ENCODE results near the gene FRYL.

GRCh38 chr4:48779095-48779997 is 733 bp downstream of the FRYL start:
- TF ChIP-seq ZNF18 (CRISPR knock-in tag; IDR thresholded peaks at IDR 0.05; ENCODE audit: insufficient replicate concordance) (no peak), TAF1 (CRISPR knock-in tag; IDR thresholded peaks at IDR 0.05) (no peak; the same call in 1 of the 2 replicates), MXI1 (IDR thresholded peaks at IDR 0.05; ENCODE audit: borderline replicate concordance, low read depth, low read length) (no peak)
- TF ChIP-seq, protein P1, sequence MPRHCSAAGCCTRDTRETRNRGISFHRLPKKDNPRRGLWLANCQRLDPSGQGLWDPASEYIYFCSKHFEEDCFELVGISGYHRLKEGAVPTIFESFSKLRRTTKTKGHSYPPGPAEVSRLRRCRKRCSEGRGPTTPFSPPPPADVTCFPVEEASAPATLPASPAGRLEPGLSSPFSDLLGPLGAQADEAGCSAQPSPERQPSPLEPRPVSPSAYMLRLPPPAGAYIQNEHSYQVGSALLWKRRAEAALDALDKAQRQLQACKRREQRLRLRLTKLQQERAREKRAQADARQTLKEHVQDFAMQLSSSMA (CRISPR knock-in tag; IDR thresholded peaks at IDR 0.05): no peak

All from HepG2 (cell line).